ENCODE measurements around the gene ADAMTS16.

Gene ADAMTS16

DNA sequence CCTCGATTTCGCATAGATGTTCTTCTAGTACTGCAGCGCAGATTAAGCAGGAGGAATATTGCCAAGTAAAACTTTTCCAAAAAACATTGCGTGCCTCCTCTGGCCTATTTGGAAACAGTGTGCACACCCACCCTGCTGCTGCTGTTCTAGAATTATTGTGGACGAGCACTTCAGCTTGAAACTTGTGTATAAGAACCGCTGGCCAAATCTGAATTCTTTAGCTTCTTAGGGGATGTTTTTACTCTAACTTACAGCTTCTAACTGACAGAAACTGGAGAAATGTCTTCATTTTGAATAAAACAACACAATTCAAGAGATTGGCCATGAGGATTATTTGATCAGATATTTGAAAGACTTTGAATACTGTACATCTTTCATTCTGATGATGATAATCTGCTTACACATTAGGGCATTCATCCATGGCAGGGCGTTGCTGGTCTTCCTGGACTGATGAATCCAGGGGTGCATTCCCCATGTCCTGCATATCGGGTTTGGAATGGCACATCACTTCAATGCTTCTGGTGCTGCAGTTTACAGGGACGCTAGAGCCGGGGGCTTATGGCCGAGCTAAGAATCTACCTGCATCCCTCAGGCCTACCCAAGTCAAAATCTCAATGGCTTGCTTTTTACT, 6.5 kb downstream of the ADAMTS16 start:
- Histone ChIP-seq H3K27me3 (ENCODE audit: control insufficient read depth in 3 of 3, insufficient read depth in 3 of 3, low read depth in 1 of 3, low read length in 3 of 3) (peaks cover 0 to 2% (median 0%) of the 10 kb centered on the region in 3 experiments), H2AK5ac (ENCODE audit: low read depth, low read length) (no peak overlapping the region), H2BK5ac (ENCODE audit: low read length) (no peak overlapping the region), H2BK12ac (ENCODE audit: low read length) (no peak overlapping the region), H3K9me3 (replicated peaks in 1 of 2; ENCODE audit: control insufficient read depth in 2 of 2, insufficient read depth in 1 of 2, low read depth in 1 of 2, low read length in 2 of 2) (peaks cover 2 to 5% of the 10 kb centered on the region in 2 donors), H2BK15ac (ENCODE audit: low read length) (no peak overlapping the region), H3K4me2 (ENCODE audit: insufficient read depth, low read length, poor library complexity, severe bottlenecking) (no peak overlapping the region), H3K14ac (ENCODE audit: low read length) (no peak overlapping the region), H3K23ac (ENCODE audit: low read depth, low read length, poor library complexity) (no peak overlapping the region), H3K4me3 (ENCODE audit: low read length in 2 of 2) (no peak overlapping the region), H4K8ac (ENCODE audit: low read depth, low read length) (no peak overlapping the region), H3K36me3 (replicated peaks in 1 of 2; ENCODE audit: control insufficient read depth in 2 of 2, insufficient read depth in 2 of 2, low read length in 2 of 2) (no peaks in the 10 kb centered on the region), H3K9ac (ENCODE audit: low read depth, low read length, poor library complexity) (no peak overlapping the region), H2AFZ (ENCODE audit: low read length) (no peak overlapping the region), H4K91ac (ENCODE audit: low read depth, low read length, poor library complexity) (no peak overlapping the region), H3K27ac (replicated peaks; ENCODE audit: low read length) (no peak overlapping the region), H3K79me1 (ENCODE audit: low read depth, low read length) (no peaks in the 10 kb centered on the region), H2BK120ac (ENCODE audit: low read depth, low read length) (no peak overlapping the region), H3K4me1 (ENCODE audit: control insufficient read depth in 2 of 2, insufficient read depth in 1 of 2, low read depth in 1 of 2, low read length in 2 of 2) (no peaks in the 10 kb centered on the region), H3K18ac (ENCODE audit: low read length) (no peak overlapping the region), H3K4ac (ENCODE audit: low read length) (no peak overlapping the region)
- DNase-seq (ENCODE audit: low spot score): no peak
- no CpG with 5 or more reads among the region's 11 CpGs for WGBS, 2 donors (ENCODE audit: extremely low coverage in 2 of 2, insufficient read length in 2 of 2, insufficient replicate concordance in 1 of 2)

DNA sequence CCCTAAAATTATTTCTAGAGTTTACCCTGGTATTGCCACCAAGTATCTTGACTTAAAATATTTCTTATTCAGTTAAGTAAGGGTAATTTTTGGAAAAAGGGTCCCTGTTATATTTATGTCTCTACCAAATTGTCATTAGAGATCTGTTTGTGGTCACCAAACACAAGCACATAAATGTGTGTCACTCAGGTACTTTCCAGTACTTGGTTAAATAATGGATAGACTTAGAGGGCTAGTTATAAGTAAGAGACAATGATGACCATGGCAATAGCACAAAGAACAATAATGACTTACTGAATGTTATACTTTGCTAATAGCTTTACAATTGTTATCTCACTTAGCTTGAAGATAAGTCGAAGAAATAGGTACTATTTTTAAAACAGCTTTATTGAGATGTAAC, 9.0 kb downstream of the ADAMTS16 start:
- no peak overlapping the region for H4K91ac ChIP-seq (ENCODE audit: low read depth, low read length, poor library complexity)
- no peak overlapping the region for H3K27ac ChIP-seq (replicated peaks; ENCODE audit: low read length)
- DNase-seq (ENCODE audit: low spot score): no peak
- no peak overlapping the region for H2AK5ac ChIP-seq (ENCODE audit: low read depth, low read length)
- no peak overlapping the region for H3K9ac ChIP-seq (ENCODE audit: low read depth, low read length, poor library complexity)
- no peak overlapping the region for H3K14ac ChIP-seq (ENCODE audit: low read length)
- H2BK120ac ChIP-seq (ENCODE audit: low read depth, low read length): no peak overlapping the region
- no CpG with 5 or more reads among the region's 1 CpG for WGBS, 2 donors (ENCODE audit: extremely low coverage in 2 of 2, insufficient read length in 2 of 2, insufficient replicate concordance in 1 of 2)
- H3K18ac ChIP-seq (ENCODE audit: low read length): no peak overlapping the region
- no peaks in the 10 kb centered on the region for H3K4me1 ChIP-seq (ENCODE audit: control insufficient read depth in 2 of 2, insufficient read depth in 1 of 2, low read depth in 1 of 2, low read length in 2 of 2)
- no peaks in the 10 kb centered on the region for H3K79me1 ChIP-seq (ENCODE audit: low read depth, low read length)
- no peaks in the 10 kb centered on the region for H3K36me3 ChIP-seq (replicated peaks in 1 of 2; ENCODE audit: control insufficient read depth in 2 of 2, insufficient read depth in 2 of 2, low read length in 2 of 2)
- H3K9me3 ChIP-seq (replicated peaks in 1 of 2; ENCODE audit: control insufficient read depth in 2 of 2, insufficient read depth in 1 of 2, low read depth in 1 of 2, low read length in 2 of 2): peaks cover 2 to 5% of the 10 kb centered on the region in 2 donors
- H3K4ac ChIP-seq (ENCODE audit: low read length): no peak overlapping the region
- H3K4me3 ChIP-seq (ENCODE audit: low read length in 2 of 2): no peak overlapping the region
- H3K4me2 ChIP-seq (ENCODE audit: insufficient read depth, low read length, poor library complexity, severe bottlenecking): no peak overlapping the region
- H2AFZ ChIP-seq (ENCODE audit: low read length): no peak overlapping the region
- no peak overlapping the region for H3K23ac ChIP-seq (ENCODE audit: low read depth, low read length, poor library complexity)
- peaks cover 0 to 2% (median 0%) of the 10 kb centered on the region in 3 experiments for H3K27me3 ChIP-seq (ENCODE audit: control insufficient read depth in 3 of 3, insufficient read depth in 3 of 3, low read depth in 1 of 3, low read length in 3 of 3)
- H2BK5ac ChIP-seq (ENCODE audit: low read length): no peak overlapping the region
- H2BK15ac ChIP-seq (ENCODE audit: low read length): no peak overlapping the region
- H4K8ac ChIP-seq (ENCODE audit: low read depth, low read length): no peak overlapping the region
- no peak overlapping the region for H2BK12ac ChIP-seq (ENCODE audit: low read length)

DNA sequence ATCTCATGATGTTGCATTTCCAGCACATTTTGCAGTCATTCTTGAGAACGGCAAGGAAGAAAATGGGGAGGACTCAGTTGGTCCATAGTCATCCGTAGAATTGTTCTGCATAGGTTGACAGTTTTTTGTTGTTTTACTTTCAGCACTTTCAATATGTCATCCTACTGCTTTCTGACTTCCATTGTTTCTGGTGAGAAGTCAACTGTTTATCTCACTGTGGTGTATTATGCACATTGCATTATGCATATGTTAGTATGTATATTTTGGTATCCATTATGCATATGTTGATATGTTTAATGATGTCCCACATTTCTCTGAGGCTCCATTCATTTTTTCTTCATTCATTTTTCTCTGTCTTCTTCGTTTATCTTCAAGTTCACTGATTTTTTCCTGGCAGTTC, 10.5 kb downstream of the ADAMTS16 start:
- Histone ChIP-seq H3K79me1 (ENCODE audit: low read depth, low read length) (no peaks in the 10 kb centered on the region), H2AFZ (ENCODE audit: low read length) (no peak overlapping the region), H3K9me3 (replicated peaks in 1 of 2; ENCODE audit: control insufficient read depth in 2 of 2, insufficient read depth in 1 of 2, low read depth in 1 of 2, low read length in 2 of 2) (peaks cover 2 to 5% of the 10 kb centered on the region in 2 donors), H2BK12ac (ENCODE audit: low read length) (no peak overlapping the region), H4K8ac (ENCODE audit: low read depth, low read length) (no peak overlapping the region), H4K91ac (ENCODE audit: low read depth, low read length, poor library complexity) (no peak overlapping the region), H3K4me3 (ENCODE audit: low read length in 2 of 2) (no peak overlapping the region), H3K14ac (ENCODE audit: low read length) (no peak overlapping the region), H3K4me1 (ENCODE audit: control insufficient read depth in 2 of 2, insufficient read depth in 1 of 2, low read depth in 1 of 2, low read length in 2 of 2) (no peaks in the 10 kb centered on the region), H3K9ac (ENCODE audit: low read depth, low read length, poor library complexity) (no peak overlapping the region), H3K4me2 (ENCODE audit: insufficient read depth, low read length, poor library complexity, severe bottlenecking) (no peak overlapping the region), H3K27ac (replicated peaks; ENCODE audit: low read length) (no peak overlapping the region), H3K4ac (ENCODE audit: low read length) (no peak overlapping the region), H3K27me3 (ENCODE audit: control insufficient read depth in 3 of 3, insufficient read depth in 3 of 3, low read depth in 1 of 3, low read length in 3 of 3) (peaks cover 0 to 2% (median 0%) of the 10 kb centered on the region in 3 experiments), H3K36me3 (replicated peaks in 1 of 2; ENCODE audit: control insufficient read depth in 2 of 2, insufficient read depth in 2 of 2, low read length in 2 of 2) (no peaks in the 10 kb centered on the region), H3K18ac (ENCODE audit: low read length) (no peak overlapping the region), H2BK15ac (ENCODE audit: low read length) (no peak overlapping the region), H3K23ac (ENCODE audit: low read depth, low read length, poor library complexity) (no peak overlapping the region), H2AK5ac (ENCODE audit: low read depth, low read length) (no peak overlapping the region), H2BK120ac (ENCODE audit: low read depth, low read length) (no peak overlapping the region), H2BK5ac (ENCODE audit: low read length) (no peak overlapping the region)
- WGBS, 2 donors (ENCODE audit: extremely low coverage in 2 of 2, insufficient read length in 2 of 2, insufficient replicate concordance in 1 of 2): no CpG with 5 or more reads among the region's 3 CpGs
- no peak for DNase-seq (ENCODE audit: low spot score)

DNA sequence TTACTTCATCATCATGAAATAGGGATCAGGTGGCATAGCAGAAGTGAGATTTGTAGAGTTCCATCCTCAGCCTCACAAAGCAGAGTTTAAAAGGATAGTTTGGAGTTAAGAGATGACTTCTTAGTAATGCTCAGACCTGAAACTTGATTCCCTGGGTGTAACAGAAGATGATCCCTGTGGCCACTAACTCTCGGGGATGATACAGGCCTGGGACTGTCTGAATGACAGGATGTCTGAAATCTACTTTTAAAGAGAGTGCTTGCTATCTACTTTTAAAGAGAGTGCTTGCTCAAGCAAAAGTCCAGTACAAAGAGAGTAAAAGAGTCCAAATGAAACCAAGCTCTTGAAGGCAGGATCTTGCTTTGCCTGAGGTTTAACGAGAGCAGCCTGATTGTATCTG, 14.6 kb downstream of the ADAMTS16 start:
- Histone ChIP-seq H3K9me3 (replicated peaks in 1 of 2; ENCODE audit: control insufficient read depth in 2 of 2, insufficient read depth in 1 of 2, low read depth in 1 of 2, low read length in 2 of 2) (peaks cover 2 to 5% of the 10 kb centered on the region in 2 donors), H3K14ac (ENCODE audit: low read length) (no peak overlapping the region), H4K8ac (ENCODE audit: low read depth, low read length) (no peak overlapping the region), H2BK120ac (ENCODE audit: low read depth, low read length) (no peak overlapping the region), H2BK5ac (ENCODE audit: low read length) (no peak overlapping the region), H3K27me3 (ENCODE audit: control insufficient read depth in 3 of 3, insufficient read depth in 3 of 3, low read depth in 1 of 3, low read length in 3 of 3) (peaks cover 0 to 2% (median 0%) of the 10 kb centered on the region in 3 experiments), H3K79me1 (ENCODE audit: low read depth, low read length) (no peaks in the 10 kb centered on the region), H3K4me1 (ENCODE audit: control insufficient read depth in 2 of 2, insufficient read depth in 1 of 2, low read depth in 1 of 2, low read length in 2 of 2) (no peaks in the 10 kb centered on the region), H3K27ac (replicated peaks; ENCODE audit: low read length) (no peak overlapping the region), H3K9ac (ENCODE audit: low read depth, low read length, poor library complexity) (no peak overlapping the region), H3K23ac (ENCODE audit: low read depth, low read length, poor library complexity) (no peak overlapping the region), H2AFZ (ENCODE audit: low read length) (no peak overlapping the region), H2AK5ac (ENCODE audit: low read depth, low read length) (no peak overlapping the region), H3K4me3 (ENCODE audit: low read length in 2 of 2) (no peak overlapping the region), H3K4me2 (ENCODE audit: insufficient read depth, low read length, poor library complexity, severe bottlenecking) (no peak overlapping the region), H2BK15ac (ENCODE audit: low read length) (no peak overlapping the region), H2BK12ac (ENCODE audit: low read length) (no peak overlapping the region), H3K4ac (ENCODE audit: low read length) (no peak overlapping the region), H4K91ac (ENCODE audit: low read depth, low read length, poor library complexity) (no peak overlapping the region), H3K36me3 (replicated peaks in 1 of 2; ENCODE audit: control insufficient read depth in 2 of 2, insufficient read depth in 2 of 2, low read length in 2 of 2) (no peaks in the 10 kb centered on the region), H3K18ac (ENCODE audit: low read length) (no peak overlapping the region)
- DNase-seq (ENCODE audit: low spot score): no peak
- WGBS, 2 donors (ENCODE audit: extremely low coverage in 2 of 2, insufficient read length in 2 of 2, insufficient replicate concordance in 1 of 2): no CpG with 5 or more reads among the region's 2 CpGs
